Mucosa of rectum (tissue), 2 donors: ENCODE results near the gene CYP26C1.

ENCODE experiments used
- H3K27ac ChIP-seq, 2 donors: one replicate each; pipeline ENCODE4 v1.7.0; 2013; ENCODE audit warnings: inconsistent platforms in 2 of 2, low read depth in 2 of 2, low read length in 2 of 2
- H3K27me3 ChIP-seq, 2 donors: one replicate each; pipeline ENCODE4 v1.7.0; 2013; ENCODE audit warnings: low read length in 2 of 2; ENCODE audit not compliant: control insufficient read depth in 2 of 2, insufficient read depth in 2 of 2
- H3K36me3 ChIP-seq, 2 donors: one replicate each; pipeline ENCODE4 v1.7.0; 2013; ENCODE audit warnings: low read length in 2 of 2; ENCODE audit not compliant: control insufficient read depth in 2 of 2, insufficient read depth in 2 of 2
- H3K4me1 ChIP-seq, 2 donors: one replicate each; pipeline ENCODE4 v1.7.0; 2013; ENCODE audit warnings: low read length in 2 of 2, mild to moderate bottlenecking in 1 of 2; ENCODE audit not compliant: control insufficient read depth in 2 of 2, insufficient read depth in 2 of 2
- H3K4me3 ChIP-seq, 2 donors: one replicate each; pipeline ENCODE4 v1.7.0; 2013; ENCODE audit warnings: low read length in 2 of 2
- H3K9ac ChIP-seq, 2 donors: one replicate each; pipeline ENCODE4 v1.7.0; 2013; ENCODE audit warnings: low read length in 2 of 2, low read depth in 1 of 2, mild to moderate bottlenecking in 1 of 2
- H3K9me3 ChIP-seq, 2 donors: one replicate each; pipeline ENCODE4 v1.7.0; 2013; ENCODE audit warnings: low read length in 2 of 2; ENCODE audit not compliant: control insufficient read depth in 2 of 2
- donor health status: healthy.
- donor health status: Normal muscosa, but diverticular disease.

The CYP26C1 gene

DNA sequence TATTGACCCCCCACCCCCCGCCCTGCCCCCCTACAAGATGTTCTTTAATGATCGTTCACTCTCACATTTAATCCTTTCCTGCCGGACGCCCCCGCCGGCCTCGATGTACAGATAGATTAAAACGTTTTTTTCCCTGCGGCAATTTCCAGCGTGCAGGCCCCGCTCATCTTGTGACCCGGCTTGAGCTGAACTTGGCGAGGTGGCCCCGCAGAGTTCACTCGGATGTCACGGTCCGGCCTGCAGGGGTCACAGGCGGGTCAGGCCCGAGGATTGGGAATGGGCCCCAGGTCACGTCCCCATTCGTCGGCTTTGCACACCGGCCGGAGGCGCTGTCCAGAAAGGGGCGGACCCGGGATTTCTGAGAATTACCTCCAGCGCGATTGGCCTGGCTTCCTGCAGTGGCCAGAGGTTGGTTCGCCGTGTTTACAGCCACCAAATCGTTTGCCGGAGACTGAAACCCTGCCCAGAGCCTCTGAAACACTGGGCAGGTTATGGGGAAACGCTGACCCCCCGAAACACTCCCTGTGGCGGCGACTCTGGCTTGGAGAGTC lies 11.2 kb downstream of the CYP26C1 start:
- Histone ChIP-seq H3K4me1 (peaks cover 15 to 18% of the 10 kb centered on the region in 2 donors), H3K4me3 (peak overlapping the region; percentile 59 to 65), H3K9ac (no peak overlapping the region), H3K36me3 (no peaks in the 10 kb centered on the region), H3K27me3 (peaks cover 77 to 82% of the 10 kb centered on the region in 2 donors), H3K27ac (no peak overlapping the region), H3K9me3 (no peaks in the 10 kb centered on the region)

DNA sequence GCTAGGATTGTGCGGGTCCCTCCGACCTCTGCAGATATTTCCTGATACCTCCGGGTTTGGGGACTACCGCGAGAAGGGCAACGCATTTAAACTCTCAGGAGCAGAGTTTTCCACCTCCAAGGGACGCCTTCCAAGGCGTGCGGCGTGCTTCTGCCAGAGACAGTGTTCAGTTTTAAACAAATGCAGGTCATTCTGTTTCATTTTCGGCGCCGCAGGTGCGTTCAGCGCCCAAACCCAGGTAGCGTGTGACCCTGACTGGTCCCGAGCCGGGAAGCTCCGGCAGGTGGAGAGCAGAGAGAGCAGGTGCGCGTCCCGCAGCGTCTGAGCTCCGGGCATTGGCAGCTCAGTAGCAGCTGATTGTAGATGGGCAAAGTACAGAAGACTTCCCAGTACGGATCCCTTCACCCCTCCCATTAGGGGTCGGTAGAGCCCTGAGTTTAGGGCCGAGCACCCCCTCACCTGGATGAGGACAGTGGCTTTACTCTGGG lies 11.7 kb downstream of the CYP26C1 start:
- H3K9me3 ChIP-seq, result no peaks in the 10 kb centered on the region
- peaks cover 72 to 79% of the 10 kb centered on the region in 2 donors for H3K27me3 ChIP-seq
- H3K4me3 ChIP-seq, result peak overlapping the region; percentile 59 to 65
- no peaks in the 10 kb centered on the region for H3K36me3 ChIP-seq
- H3K4me1 ChIP-seq, result peaks cover 15 to 18% of the 10 kb centered on the region in 2 donors
- H3K9ac ChIP-seq, result no peak overlapping the region
- no peak overlapping the region for H3K27ac ChIP-seq

DNA sequence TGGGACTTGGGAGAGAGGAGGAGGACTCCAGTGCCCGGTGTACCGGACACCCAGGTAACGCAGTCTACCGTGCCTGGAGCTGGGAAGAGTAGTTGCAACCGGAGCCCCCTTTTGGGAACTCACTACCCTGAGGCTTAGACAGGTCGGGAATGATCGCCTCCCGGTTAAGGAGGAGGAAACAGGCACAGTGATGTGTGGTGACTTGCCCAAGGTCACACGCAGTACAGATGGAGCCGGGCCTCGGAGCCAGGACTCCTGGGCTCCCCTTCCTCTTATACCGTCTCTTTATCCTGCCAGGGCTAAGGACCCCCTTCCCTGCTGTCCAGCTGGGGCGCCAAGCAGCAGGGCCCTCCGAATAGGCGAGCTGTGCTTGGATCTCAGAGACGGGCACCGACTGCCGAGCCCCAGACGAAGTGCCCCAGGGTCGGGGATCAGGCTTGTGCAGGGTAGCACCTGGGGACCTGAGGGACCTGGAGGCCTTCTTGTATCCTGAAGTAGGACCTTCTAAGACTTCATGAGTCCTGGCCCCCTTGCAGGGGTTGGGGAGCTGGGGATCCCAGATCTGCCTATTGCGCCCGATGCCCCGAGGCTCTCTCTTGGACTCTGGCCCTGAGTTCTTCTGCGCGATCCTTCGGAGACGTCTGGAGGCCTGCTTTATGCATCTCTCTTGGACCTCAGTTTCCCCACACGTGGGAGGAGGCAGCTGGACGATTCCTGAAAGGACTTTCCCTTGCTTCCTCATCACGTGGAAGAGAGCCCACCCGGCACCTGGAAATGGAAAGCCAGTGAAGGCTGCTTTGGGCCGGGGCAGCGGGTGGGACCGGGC lies 12.3 kb downstream of the CYP26C1 start:
- Histone ChIP-seq H3K36me3 (no peaks in the 10 kb centered on the region), H3K9me3 (no peaks in the 10 kb centered on the region), H3K27ac (no peak overlapping the region), H3K27me3 (peaks cover 65 to 75% of the 10 kb centered on the region in 2 donors), H3K4me3 (peak overlapping the region in 1 of 2 donors; percentile 65), H3K4me1 (peaks cover 15 to 18% of the 10 kb centered on the region in 2 donors), H3K9ac (no peak overlapping the region)

- H3K27ac ChIP-seq, result no peak within 1 kb of the TSS
- peaks cover 15 to 18% of the 10 kb centered on the region in 2 donors for H3K4me1 ChIP-seq
- no peaks in the 10 kb centered on the region for H3K9me3 ChIP-seq
- peaks cover 60 to 70% of the 10 kb centered on the region in 2 donors for H3K27me3 ChIP-seq
- no peaks in the 10 kb centered on the region for H3K36me3 ChIP-seq
- H3K9ac ChIP-seq, result no peak within 1 kb of the TSS
- H3K4me3 ChIP-seq, result no peak within 1 kb of the TSS
Measured at GRCh38 chr10:93073539-93074146, 13.0 kb downstream of the CYP26C1 start, which contains the start of gene CYP26A1. CYP26A1 (plus strand) TSS chr10:93073893; CDS start chr10:93073935, 42 bp downstream.

DNA sequence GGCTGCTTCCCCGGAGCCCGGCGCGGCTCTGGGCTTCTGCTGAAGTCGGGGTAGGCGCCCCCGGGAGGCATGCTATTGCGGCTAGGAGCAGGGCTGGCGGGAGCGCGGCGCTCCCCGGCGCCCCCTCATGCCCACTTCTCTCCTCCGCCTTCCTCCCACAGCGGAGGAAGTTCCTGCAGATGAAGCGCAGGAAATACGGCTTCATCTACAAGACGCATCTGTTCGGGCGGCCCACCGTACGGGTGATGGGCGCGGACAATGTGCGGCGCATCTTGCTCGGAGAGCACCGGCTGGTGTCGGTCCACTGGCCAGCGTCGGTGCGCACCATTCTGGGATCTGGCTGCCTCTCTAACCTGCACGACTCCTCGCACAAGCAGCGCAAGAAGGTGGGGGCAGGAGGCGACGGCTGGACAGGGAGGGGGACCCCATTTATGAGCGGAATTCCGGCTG lies 13.6 kb downstream of the CYP26C1 start:
- H3K36me3 ChIP-seq, result no peaks in the 10 kb centered on the region
- H3K27ac ChIP-seq, result no peak overlapping the region
- peaks cover 57 to 65% of the 10 kb centered on the region in 2 donors for H3K27me3 ChIP-seq
- no peaks in the 10 kb centered on the region for H3K9me3 ChIP-seq
- no peak overlapping the region for H3K4me3 ChIP-seq
- no peak overlapping the region for H3K9ac ChIP-seq
- H3K4me1 ChIP-seq, result peaks cover 15 to 18% of the 10 kb centered on the region in 2 donors

DNA sequence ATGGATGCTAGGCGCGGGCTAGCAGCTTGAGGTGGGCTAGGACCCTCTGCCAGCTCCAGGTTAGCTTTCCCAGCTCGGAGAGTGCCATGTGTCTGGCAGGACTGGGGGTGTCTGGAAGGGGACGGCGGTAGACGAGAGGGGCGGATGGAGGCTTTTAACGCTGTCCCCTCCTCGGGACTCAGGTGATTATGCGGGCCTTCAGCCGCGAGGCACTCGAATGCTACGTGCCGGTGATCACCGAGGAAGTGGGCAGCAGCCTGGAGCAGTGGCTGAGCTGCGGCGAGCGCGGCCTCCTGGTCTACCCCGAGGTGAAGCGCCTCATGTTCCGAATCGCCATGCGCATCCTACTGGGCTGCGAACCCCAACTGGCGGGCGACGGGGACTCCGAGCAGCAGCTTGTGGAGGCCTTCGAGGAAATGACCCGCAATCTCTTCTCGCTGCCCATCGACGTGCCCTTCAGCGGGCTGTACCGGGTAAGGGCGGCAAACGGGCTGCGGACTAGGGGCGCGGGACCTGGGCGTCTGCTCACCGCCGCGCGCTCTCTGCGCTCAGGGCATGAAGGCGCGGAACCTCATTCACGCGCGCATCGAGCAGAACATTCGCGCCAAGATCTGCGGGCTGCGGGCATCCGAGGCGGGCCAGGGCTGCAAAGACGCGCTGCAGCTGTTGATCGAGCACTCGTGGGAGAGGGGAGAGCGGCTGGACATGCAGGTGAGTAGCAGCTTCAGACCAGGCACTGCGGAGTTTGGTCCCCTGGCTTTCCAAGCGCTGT lies 14.2 kb downstream of the CYP26C1 start:
- H3K4me1 ChIP-seq, result peaks cover 15 to 18% of the 10 kb centered on the region in 2 donors
- peaks cover 53 to 68% of the 10 kb centered on the region in 2 donors for H3K27me3 ChIP-seq
- H3K9ac ChIP-seq, result no peak overlapping the region

GRCh38 chr10:93075369-93076221 lies 15.0 kb downstream of the CYP26C1 start:
- Histone ChIP-seq H3K36me3 (no peaks in the 10 kb centered on the region), H3K27ac (no peak overlapping the region), H3K9ac (no peak overlapping the region), H3K27me3 (peaks cover 45 to 62% of the 10 kb centered on the region in 2 donors), H3K4me3 (no peak overlapping the region), H3K4me1 (peaks cover 15 to 18% of the 10 kb centered on the region in 2 donors), H3K9me3 (no peaks in the 10 kb centered on the region)

More for the DNA sequence above, 14.2 kb downstream of the CYP26C1 start:
- no peak overlapping the region for H3K4me3 ChIP-seq
- no peak overlapping the region for H3K27ac ChIP-seq
- no peaks in the 10 kb centered on the region for H3K36me3 ChIP-seq
- no peaks in the 10 kb centered on the region for H3K9me3 ChIP-seq

- Histone ChIP-seq H3K36me3 (no peaks in the 10 kb centered on the region), H3K4me1 (peaks cover 15% of the 10 kb centered on the region in 2 donors), H3K9me3 (no peaks in the 10 kb centered on the region), H3K4me3 (no peak overlapping the region), H3K27me3 (peaks cover 38 to 55% of the 10 kb centered on the region in 2 donors), H3K27ac (no peak overlapping the region), H3K9ac (no peak overlapping the region)
Measured at GRCh38 chr10:93076871-93077270, 16.3 kb downstream of the CYP26C1 start.

GRCh38 chr10:93077860-93078337 lies 17.3 kb downstream of the CYP26C1 start:
- no peaks in the 10 kb centered on the region for H3K36me3 ChIP-seq
- no peak overlapping the region for H3K4me3 ChIP-seq
- H3K9ac ChIP-seq, result no peak overlapping the region
- peaks cover 5 to 6% of the 10 kb centered on the region in 2 donors for H3K4me1 ChIP-seq
- H3K27me3 ChIP-seq, result peaks cover 29 to 45% of the 10 kb centered on the region in 2 donors
- H3K27ac ChIP-seq, result no peak overlapping the region
- H3K9me3 ChIP-seq, result no peaks in the 10 kb centered on the region
